GM18508 (cell line): ENCODE results near the gene RAB17.
"Not testable (repeated sequence)": the region's sequence is repeated elsewhere in the genome, so short reads cannot be mapped to it uniquely, and the experiment has no call there.

Experiments
- ATAC-seq: cut with Tn5 transposase; IDR thresholded peaks from one replicate; pipeline ENCODE4 v1.9.1; 2021; ENCODE audit warnings: moderate number of reproducible peaks; ENCODE audit not compliant: insufficient read depth, unreplicated experiment

RAB17 gene

DNA sequence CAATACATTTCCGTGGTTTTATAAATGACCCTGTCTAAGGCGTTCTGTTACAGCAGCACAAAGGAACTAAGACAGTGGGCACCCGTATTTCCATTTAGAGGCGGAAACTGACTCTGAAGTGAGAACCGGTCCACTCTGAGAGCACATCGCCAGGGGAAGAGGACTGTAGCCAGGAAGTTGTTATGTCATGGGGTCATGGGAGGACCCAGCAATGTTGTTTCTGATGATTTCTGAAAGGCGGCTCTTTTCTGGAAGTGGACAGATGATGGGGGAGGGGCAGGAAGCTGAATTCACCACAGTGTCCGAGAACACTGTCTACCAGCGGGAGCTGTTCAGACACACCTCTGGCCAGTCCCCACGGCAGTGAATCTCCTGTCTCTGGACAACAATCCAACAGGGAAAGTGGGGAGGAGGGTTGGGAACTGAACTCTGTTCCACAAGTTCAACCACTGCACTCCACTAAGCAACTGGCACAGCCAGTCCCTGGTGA, 34.7 kb upstream of the RAB17 start:
- no peak for ATAC-seq

DNA sequence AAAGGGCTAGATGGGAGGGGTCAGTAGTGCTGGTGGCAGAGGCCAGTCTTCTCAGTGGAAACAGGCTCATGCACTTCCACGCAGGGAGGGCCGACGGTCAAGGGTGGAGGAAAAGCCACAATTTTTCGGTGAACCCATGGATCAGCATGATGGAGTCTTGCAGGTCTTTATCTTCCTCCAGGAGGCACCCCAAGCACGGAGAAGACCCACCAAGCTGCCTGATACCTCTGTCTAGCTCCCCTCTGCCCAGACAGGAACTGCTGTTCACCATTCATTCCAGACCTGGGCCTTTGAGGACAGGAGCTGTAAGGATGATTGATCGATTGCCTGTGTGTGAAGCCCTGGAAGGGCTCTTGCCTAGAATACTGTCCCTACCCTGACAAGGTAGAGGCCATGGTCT, 34.0 kb upstream of the RAB17 start:
- no peak for ATAC-seq

DNA sequence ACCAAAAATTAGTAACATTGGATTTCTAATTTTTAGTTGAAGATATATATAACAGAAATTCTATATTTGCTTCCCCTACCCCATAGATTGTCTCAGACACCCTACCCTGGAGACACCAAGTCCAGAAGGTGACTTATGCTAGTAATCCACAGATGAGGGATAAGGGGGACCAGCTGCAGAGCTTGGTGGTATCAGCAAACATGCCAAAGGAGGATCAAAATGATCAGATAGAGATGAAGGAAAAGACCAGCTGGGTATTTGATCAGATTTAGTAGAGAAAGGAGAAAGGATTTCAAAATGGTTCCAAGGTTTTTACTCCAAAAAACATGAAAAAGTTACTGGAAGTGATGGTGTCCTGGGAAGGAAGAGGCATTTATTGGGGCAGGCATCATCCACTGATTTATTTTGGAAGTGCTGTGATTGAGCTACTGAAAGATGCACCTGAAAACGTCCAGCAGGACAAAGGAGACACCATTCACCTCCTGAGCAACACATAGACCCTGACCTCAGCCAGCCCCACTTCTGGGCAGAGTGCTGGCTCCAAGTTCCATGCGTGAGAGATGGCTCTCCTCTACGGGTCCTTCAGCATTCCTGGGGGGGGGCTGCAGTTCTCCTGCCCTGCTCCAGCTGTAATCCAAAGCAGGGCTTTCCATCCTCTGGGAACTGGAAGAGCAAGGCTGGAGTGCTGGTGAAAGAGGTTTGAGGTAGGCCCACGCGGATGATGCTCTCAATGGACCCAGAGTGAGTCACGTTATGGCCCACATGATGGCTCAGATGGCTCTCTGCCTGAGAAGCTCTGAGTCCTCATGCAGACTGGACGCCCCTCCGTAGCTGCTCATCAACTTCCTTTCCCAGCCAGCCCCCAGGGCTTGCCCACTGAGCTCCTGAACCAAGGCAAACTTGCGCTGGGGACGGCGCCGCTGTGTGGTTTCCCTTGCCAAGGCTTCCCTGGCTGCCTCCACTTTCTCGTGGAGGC, 33.2 kb upstream of the RAB17 start:
- no peak for ATAC-seq

DNA sequence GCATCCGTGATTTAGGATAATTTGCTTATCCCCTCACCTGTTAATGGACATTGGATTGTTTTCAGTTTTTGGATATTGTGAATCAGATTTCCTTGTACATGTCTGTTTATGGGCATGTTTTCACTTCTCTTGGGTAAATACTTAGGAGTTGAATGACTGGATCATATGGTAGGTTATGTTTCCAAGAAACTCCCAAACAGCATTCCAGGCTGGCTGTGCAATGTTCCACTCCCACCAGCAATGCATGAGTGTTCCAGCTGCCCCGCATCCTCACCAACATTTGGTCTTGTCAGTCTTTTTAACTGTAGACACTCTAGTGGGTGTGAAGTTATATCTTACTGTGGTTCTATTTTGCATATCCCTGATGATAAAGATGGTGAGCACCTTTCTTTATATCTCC, 27.9 kb upstream of the RAB17 start:
- ATAC-seq = no peak

DNA sequence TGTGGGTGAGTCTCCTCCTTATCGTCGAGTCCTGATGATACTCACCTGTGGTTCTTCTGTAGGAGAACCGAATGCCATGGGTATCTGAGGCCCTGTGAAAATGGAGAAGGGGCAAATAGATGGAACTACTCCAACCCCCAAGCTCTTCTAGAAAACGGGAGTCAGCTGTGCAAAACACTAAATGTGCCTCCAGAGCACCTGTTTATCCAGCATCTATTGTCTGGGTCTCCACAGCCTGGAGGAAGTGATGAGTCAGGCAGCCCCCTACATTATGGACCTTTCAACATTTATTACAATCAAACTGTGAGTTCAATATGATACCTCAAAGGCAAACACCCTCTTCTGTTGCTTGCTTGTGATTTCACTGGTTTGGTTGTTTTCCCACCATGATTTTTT, 27.1 kb upstream of the RAB17 start:
- ATAC-seq = no peak

DNA sequence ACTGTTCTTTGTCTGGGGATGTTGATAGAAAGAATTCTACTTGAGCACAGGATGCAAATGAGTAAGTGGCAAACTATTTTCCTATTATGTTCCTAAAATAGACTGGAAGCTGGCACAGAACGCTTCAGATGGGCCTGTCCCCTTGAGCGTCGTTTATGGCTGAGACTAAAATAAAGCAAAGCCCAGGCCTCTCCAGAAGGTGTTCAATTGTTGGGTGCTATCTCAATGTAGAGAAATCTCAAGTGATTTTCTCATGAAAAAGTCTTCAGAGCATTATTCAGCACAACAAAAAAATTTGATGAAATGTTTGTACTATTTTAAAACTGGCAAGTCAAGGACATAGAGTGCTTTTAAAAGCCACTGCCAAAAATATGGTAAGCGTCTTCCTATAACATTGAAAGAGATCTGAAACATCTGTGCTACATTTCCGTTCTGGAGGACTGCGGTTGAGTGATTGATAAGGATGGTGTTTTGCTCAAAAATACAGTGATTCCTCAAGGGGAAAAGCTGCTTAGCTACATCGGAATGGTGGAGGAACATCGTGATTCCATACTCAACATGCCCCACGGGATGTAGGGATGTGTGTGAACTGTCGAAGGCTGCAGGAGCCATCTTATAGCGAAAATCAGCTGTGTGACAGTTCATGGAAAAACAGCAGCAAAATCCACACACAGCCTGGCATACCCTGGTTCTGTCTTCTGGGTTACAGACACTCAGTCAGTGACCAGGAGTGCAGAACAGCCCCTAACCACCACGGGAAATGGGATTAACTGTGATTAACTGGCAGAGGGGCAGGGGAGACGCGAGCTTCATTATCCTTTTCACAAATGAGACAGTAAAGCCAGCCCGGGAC, 26.4 kb upstream of the RAB17 start:
- no peak for ATAC-seq

DNA sequence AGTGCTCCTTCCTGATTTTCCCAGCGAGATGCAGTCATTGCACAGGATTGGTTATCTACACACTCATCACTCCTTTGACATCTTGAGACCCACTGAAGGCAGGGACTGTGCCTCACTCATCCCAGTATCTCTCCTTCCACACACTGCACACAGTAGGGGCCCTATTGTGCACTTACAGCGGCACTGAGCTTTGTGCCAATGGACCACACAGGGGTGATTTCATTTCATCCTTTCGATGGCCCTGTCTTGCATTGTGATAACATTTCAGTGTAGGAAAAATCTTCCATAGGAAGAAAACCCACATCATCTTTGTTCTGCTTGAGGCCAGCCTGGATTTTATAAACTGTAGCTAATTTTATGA, 25.8 kb upstream of the RAB17 start:
- no peak for ATAC-seq

DNA sequence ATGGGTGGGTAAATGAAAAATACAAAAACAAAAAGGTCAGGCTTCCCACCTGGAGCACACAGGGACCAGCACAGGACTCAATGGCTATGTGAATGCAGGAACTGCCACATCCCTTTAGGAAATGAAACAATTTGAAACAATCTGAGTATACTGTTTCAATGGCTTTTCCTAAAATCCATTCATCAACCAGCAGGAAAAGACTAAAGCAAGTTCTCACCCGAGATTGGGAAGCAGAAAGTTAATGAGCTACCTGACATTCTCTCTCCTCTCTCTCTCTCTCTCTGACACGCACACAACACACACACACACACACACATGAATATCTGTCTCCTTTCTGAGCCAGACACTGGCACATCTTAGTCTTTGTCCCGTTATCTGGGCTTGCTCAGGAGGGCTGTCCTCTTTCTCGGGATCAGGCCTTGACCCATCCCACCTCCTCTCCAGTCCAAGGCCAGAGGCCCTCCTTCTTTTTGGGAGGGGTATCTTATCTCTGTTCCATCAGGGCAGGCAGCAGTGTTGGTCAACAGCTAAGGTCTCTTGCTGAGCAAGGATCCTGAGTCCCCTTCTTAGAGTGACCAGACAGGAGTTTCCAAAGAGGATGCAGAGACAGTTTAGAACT, 25.2 kb upstream of the RAB17 start:
- no peak for ATAC-seq

DNA sequence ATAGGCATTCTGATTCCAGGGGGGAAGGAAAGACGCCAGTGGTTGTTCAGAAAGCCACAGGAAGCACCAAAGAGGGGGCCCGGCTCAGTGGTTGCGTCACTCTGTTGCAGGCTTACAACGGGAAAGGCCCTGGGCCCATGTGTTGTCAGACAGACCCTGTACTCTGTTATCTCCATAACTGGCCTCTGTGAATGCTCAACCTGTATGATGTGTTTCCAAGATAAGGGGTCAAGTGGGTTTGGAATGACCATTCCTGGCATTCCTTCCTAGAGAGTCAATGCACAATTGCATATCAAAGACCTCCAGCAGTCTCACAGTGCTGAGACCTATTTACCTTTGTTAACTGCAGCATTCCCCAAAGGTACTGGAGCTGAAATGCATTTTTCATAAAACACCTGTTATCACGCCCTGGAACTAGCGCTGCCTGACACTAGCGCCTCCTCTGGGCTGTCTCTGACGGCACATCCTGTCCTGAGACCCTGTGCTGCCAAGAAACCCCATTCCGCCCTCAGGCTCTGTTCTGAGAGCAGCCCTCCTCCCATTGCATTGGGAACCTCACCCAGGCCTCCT, 23.7 kb upstream of the RAB17 start:
- no peak for ATAC-seq

DNA sequence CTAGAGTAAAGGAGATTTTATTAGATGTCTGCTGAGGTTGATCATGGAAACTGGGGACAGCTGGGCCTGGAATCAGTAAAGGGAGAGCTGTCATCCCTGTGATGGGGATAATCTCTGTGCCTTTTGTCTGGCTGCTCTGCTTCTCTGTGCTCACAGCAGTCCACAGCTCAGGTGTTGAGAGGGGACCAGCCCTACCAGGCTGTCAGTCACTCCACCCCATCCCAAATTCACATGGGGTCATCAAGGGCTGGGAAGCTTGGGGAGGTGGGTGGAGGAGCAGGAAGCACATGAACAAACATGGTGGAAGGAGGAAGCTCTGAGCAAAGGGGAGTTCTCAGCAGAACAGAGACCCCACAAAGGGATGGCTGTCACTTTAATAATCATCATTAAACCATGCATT, 23.1 kb upstream of the RAB17 start:
- ATAC-seq = no peak

DNA sequence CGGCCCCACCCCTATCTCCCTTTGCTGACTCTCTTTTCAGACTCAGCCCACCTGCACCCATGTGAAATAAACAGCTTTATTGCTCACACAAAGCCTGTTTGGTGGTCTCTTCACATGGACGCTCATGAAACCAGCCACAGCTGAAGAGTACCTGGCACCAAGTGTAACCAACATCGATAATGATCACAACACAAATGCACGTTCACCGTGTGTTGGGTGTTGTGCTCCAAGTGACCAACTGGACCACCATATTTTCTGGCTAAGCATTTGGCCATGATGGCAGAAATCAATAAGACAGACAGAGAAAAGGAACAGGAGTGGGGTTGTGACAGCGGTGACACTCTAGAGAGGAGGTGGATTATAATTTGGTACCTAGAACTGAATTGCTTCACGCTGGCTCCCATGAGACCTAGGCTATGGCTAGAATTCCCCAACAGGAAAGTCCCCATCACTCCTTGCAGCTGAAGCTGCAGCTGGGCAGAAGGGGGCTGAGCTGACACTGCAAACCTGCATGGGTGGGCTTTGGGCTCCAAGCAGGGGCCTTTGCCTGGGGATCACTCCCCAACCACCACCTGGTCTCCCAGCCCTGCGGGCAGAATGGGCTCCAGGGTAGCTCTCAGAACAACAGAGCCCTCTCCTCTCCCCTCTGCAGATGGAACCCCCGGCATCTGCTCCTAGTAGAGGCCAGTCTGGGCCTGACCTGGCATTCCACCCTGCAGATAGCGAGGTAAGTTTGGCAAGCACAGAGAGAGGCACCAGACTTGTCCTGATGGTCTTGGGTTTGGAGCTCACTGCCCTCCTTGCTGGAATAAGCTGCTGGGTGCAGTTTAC, 22.2 kb upstream of the RAB17 start:
- ATAC-seq = no peak

DNA sequence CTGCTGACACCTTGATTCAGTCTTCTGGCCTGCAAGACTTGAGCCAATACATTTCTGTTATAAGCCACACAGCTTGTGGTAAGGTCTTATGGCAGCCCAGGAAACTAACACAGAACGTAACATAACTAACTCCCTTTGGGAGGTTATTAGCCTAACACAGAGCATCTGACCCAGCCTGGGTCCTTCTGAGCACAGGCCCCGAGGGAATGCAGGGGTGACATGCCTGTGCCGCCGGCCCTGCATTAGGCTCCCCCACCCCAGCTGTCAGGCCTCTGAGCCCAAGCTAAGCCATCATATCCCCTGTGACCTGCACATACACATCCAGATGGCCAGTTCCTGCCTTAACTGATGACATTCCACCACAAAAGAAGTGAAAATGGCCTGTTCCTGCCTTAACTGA, 16.0 kb upstream of the RAB17 start:
- not testable (repeated sequence) for ATAC-seq

DNA sequence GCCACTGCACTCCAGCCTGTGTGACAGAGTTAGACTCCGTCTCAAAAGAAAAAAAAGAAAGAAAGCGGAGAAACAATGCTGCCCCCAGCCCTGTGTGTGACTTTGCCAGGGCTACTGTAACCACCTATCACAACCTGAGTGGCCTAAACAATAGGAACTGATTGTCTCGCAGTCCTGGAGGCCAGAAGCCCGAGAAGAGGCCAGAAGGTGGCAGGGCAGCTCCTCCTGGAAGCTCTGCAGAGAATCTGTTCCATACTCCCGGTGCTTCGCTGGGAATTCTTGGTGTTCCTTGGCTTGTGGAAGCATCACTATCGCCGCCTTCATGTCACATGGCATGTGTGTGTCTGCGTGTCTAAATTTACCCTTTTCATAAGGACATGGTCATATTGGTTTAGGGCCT, 14.4 kb upstream of the RAB17 start:
- no peak for ATAC-seq

DNA sequence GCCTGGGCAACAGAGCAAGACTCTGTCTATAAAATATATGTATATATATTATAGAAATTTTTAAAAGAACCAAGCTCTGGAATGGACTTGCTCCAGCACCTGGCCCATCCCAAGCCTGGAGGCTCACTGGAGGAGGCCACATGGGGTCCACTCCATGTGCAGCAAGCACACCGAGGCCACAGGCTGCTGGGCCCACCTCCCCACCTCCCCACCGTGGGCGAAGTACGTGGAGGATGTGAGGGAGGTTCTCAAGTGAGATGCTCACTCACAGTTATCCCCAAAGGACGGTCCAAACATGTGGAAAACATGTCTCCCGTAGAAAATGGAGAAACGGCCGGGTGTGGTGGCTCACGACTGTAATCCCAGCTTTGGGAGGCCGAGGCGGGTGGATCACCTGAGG, 13.9 kb upstream of the RAB17 start:
- ATAC-seq = no peak

DNA sequence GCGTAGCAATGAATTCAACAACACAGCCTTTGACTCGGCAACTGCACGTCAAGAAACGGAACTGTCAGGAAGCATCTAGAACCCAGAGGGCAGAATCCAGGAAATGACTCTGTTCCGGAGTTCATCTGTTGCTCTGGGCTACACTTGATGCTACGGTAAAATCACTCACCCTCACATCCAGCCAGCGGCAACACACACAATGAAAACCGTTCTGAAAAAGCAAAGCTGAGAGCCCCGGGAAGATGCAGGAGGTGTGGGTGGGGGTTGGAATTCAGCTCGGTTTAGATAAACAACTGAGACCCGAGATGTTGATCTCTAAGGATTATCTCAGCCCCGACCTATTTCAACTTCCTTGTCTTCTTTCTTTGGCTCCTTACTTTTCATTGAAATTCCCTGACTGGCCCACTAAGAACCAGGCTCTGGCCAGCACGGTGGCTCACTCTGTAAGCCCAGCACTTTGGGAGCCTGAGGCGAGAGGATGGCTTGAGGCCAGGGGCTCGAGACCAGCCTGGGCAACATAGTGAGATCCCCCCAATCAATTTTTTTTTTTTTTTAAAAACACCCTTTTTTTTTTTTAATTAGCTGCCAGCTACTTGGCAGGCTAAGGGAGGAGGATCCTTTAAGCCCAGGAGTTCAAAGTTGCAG, 13.3 kb upstream of the RAB17 start:
- ATAC-seq = no peak

DNA sequence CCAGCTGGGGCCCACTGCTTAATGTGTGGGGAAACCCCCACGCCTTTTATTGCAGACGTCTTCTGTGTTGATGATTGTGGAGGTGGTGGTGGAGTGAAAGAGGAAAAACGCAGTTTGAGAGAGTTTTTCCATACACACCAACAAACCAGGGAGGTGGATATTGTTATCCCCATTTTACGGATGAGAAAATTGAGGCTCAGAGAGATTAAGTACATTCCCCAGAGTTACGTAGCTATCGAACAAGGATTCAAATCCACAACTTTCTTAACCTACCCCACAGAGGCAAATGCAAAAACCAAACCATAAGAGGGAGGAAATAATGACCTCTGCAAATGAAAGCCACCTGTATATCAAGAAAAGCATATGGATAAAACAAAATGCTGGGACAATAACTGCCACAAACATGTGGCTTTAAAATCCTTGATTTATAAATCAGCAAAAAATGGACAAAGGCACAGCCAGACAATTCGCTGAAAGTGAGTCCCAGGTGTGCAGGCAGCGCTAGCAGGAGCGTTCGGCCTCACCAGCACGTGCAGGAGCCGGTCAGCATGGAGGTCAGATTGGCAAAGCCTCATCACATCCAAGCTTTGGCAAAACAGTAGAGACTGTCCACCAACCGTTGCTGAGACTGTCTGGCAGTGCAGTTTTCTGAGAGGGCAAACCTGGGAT, 12.6 kb upstream of the RAB17 start:
- no peak for ATAC-seq

DNA sequence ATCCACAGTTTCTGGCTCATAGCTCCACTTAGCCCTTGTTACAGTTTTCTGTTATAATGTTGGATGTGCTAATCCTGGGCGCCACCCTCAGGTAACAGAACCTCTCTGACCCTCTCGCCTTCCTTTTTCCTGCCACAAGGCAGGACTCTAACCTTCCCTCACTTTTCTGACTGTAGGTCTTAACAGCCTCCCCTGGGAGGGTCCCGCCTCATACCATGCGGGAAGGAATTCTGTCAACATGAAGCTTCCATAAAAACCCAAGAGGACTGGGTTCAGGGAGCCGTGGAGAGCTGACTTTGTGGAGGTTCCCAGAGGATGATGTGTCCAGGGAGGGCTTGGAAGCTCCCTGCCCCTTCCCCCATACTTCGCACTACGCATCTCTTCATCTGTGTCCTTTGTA, 11.9 kb upstream of the RAB17 start:
- no peak for ATAC-seq

DNA sequence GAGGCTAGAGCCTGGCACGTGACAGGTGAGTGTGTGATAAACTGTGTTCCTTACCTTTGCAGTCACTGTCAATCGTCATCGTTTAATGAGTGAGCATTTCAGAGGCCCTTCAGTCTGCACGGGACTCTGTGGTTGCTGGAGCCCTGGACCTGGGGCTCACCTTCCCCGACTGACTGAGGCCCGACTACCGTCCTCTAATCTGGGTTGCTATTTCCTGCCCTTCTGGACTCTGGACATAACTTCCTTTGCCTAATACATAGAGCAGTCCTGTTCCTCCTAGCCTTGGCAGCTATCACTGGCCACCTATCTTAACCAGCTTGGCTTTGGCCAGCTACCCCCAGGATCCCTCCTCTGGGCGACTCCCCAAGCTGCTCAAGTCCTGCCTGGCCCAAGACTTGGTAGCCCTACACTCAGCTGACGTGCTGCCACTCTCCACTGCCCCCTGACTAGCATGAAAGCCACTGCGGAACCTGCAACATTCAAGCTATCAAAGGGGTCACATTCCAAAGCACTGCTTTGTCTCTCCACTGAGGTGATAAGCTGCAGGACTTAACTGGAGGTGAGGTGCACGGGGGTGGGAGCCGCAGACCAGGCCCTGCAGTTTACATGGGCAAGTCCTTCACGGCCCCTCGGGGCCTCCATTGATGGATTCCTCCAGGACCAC, 11.1 kb upstream of the RAB17 start:
- no peak for ATAC-seq
